Measurements from ENCODE around the gene MRGPRD.

- TF ChIP-seq CTCF (IDR thresholded peaks at IDR 0.05), result no peak
- no peak for TF ChIP-seq EZH2 (IDR thresholded peaks at IDR 0.05; ENCODE audit: borderline replicate concordance, insufficient read depth, low read depth, low read length, poor library complexity, severe bottlenecking)
Measured at GRCh38 chr11:68966894-68967780, 13.6 kb downstream of the MRGPRD start.
